T-helper 1 cell treated with Interleukin-12 subunit alpha and Interleukin-12 subunit beta and Interleukin-4 antibody, amounts not matched to agents 30 ng/mL and 1 ng/mL, for 36 hours (primary cell): Measurements from ENCODE around the gene PRR33. TPM values are rescaled to one million over a fixed set of nuclear protein-coding genes. Genes with fewer than 3 reads are reported as not detected.
"Not testable (repeated sequence)": the region's sequence is repeated elsewhere in the genome, so short reads cannot be mapped to it uniquely, and the experiment has no call there.

Source experiments
- intact Hi-C: fragments of 100-400 bp; cut with micrococcal nuclease; formaldehyde crosslinking; loops from one replicate; pipeline ENCODE4 v1.15.1; 2024
- total RNA-seq: library from RNA; stranded (reverse); gene quantifications from 2 replicates; pipeline ENCODE4 v1.2.3, GENCODE V29; 2022

The PRR33 gene
- total RNA-seq, 1 donor from 2014 or later = not detected

DNA sequence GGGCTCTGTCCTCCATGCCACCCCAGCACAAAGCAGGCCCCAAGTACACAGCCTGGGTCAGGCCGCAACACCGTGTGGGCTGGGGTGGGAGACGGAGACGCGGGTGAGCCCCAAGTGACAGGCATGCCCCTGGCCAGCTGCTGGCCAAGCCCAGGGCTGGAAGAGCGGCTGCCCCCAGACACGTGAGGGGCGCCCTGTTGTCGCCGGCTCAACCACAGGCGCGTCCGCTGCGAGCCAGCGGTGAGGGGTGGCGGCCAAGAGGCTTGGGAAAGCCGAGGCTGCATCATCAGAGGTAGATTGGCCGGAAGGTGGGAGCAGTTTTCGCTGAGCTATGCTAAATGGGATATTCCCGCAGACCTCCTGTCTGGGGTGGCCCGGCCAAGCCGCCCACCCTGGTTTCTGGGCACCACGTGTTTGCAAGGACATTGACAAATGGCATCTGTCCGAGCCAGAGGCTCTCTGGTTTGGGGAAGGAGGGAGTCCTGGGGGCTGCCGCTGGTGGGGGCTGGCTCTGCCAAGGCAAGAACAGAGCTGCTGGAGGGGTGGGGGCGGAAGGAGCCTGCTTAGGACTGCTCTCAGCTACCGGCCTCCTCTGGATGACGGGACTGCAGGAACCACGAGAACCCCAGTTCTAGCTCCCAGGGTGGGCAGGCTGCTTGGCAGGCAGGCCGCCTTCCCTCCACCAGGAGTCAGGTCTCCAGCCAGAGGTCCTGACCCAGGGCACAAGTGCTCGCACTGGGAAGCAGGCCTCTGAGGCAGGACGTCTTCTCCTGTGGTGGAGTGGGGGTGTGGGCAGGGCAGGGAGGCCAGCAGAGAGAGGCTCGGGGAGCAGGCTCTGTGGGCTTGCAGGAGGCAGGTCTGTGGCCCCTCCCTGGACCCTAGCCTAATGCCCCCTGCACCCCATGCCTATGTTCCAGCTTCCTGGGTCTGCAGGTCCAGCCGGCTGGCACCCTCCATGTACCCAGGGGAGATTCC, 552 bp downstream of the PRR33 start:
- intact Hi-C loops = no loop called here

GRCh38 chr11:1889941-1890855, 1.5 kb downstream of the PRR33 start:
- intact Hi-C loops = loop anchor here (1.0 kb wide), 1 partner anchor 38 kb away; no protein-coding TSS in a partner anchor

DNA sequence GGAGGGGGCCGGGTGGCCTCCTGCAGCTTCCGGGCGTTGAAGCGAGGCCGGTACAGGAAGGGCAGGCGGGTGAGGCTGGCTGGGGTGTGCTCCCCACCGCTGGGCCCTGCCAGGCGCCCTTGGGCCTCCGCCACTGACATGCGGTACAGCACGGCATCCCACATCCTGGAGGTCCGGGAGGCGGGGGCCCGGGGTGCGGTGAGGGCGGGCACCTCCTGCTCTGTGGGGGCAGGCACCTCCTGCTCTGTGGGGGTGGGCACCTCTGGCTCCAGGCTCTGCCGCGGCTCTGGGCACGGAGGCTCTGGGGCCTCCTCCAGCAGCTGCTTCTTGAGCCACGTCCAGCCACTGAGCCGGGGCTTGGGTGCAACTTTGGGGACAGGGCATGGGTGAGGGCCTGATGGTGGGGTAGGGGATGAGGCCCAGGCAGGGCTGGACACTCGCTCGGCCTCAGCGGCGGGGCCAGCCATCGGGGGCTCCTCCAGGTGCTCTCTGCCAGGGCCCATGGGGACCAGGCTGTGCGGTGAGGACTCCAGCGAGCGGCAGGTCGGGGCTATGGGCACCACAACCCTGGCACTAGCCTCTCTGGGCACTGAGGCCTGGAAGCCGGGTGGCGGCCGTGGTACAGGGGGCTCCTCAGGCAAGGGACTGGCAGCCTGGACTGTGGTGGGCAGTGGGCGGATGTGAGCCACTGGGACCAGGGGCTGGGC, 2.3 kb downstream of the PRR33 start:
- intact Hi-C loops = loop anchor here (1.0 kb wide), 1 partner anchor 37 kb away; no protein-coding TSS in a partner anchor

DNA sequence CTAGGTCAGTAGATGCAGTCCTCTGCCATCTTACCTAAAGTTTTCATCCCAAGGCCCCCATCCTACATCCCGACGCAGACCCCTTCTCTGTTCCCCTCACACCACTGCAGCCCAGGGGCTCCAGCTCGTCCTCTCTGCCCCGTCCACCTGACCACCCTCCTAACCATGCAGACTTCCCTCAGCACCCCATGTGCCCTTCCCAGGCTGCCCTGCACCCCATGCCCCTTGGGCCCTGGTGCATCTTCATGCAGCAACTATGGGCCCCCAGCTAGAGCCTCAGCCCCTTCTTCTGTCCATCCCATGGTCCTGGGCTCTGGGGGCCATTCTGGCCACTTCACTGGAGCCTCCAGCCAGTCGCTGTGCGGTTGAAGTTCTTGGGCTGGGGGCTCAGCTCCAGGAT, 2.9 kb downstream of the PRR33 start:
- intact Hi-C loops = loop anchor here (1.0 kb wide), 1 partner anchor 37 kb away; no protein-coding TSS in a partner anchor

GRCh38 chr11:1888347-1888753, 3.3 kb downstream of the PRR33 start:
- intact Hi-C loops = no loop called here

DNA sequence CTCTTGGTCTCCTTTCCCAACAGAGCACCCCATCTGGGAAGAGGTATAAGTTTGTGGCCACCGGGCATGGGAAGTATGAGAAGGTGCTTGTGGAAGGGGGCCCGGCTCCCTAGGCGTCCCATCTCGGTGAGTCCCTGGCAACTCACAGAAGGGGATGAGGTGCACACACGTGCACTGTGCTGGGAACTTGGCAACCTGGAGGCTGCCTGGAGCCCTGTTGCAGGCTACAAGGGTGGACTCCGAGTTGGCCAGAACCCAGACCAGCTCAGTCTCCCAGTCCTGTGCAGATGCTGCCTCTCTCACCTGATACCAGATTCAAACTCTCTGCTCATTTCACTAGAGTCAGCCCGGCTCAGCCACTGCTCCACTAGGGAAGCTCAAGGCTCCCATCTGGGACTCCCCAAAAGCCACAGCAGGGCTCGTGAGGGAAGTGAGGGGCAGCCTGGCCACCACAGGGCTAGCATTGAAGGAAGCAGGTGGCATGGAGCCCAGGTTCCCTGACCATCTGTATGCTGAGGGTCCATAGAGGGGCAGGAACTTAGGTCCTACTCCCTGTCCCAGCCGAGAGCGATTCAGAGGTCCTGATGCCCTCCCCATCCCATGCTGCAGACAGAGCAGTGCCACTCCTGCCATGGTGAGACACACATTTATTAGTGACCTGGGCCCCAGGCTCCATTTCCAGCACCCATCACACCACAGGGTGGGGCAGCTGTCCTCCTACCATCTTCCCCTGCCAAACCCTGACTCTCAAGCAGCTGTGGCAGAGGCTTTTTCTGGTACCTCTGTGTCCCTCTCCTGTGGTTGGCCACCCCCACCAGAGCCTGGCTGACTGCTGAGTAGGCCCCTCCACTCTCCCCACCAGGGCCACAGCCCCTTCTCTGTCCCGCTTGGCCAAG, 4.0 kb downstream of the PRR33 start:
- intact Hi-C loops = no loop called here

GRCh38 chr11:1886551-1886950, 5.1 kb downstream of the PRR33 start:
- intact Hi-C loops = not testable (repeated sequence)

GRCh38 chr11:1884303-1884700, 7.4 kb downstream of the PRR33 start:
- intact Hi-C loops = loop anchor here (5.0 kb wide), 1 partner anchor 33 kb away; the partner anchor contains the start of gene TNNT3

GRCh38 chr11:1883346-1884302, 8.1 kb downstream of the PRR33 start:
- intact Hi-C loops = loop anchor here (2.0 to 5.0 kb wide), 3 partner anchors 34 to 189 kb away; partner anchors contain the start of genes TNNI2 and TNNT3

DNA sequence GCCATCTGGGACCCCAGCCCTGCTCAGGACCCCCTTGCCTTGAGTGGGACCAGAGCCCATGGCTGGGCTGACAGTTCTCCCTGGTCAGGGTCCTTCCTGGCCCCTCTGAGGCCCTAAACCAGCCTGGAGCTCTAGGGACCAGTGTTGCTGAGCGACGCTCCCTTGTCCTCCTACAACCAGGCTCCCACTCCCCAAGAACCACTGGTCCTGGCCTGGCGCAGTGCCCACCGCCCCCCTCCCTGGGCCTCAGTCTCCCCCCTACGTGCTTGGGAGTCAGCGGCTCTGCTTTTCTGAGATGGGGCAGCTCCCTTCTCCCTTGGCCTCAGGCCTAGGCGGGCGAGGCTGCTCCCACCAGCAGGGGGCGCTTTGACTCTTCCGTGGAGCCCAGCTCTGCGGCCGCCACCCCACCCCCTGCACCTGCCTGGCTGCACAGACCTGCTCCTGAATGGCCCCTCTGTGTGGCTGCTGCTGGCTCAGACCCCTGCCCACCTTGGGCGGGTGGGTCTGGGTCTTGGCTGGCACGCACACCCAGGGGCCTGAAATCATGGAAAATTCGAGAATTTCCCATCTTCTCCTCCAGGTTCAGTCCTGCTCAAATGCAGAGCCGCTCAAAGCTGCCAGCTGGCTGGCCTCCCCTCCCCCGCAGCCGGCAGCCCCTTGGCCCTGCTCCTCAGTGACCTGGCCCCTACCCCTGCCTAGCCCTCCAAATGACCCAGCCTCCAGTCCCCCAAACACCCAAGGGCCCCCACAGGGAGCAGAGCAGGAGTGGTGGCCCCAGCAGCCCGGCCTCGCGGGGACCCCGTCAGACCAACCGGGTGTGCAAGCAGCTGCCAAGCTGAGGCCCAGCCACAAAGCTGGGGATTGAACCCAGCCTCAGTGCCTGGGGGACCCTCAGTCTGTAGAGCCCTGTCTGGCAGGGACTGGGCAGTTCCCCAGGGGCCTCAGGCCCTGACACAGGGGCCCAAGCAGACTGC, 9.1 kb downstream of the PRR33 start:
- intact Hi-C loops = loop anchor here (1.0 to 5.0 kb wide), 5 partner anchors 29 to 269 kb away; partner anchors contain the start of genes LSP1, TNNI2 and TNNT3

- intact Hi-C loops = loop anchor here (1.0 to 5.0 kb wide), 5 partner anchors 28 to 270 kb away; partner anchors contain the start of genes LSP1, TNNI2 and TNNT3
Measured at GRCh38 chr11:1881442-1882264, 10.0 kb downstream of the PRR33 start.

DNA sequence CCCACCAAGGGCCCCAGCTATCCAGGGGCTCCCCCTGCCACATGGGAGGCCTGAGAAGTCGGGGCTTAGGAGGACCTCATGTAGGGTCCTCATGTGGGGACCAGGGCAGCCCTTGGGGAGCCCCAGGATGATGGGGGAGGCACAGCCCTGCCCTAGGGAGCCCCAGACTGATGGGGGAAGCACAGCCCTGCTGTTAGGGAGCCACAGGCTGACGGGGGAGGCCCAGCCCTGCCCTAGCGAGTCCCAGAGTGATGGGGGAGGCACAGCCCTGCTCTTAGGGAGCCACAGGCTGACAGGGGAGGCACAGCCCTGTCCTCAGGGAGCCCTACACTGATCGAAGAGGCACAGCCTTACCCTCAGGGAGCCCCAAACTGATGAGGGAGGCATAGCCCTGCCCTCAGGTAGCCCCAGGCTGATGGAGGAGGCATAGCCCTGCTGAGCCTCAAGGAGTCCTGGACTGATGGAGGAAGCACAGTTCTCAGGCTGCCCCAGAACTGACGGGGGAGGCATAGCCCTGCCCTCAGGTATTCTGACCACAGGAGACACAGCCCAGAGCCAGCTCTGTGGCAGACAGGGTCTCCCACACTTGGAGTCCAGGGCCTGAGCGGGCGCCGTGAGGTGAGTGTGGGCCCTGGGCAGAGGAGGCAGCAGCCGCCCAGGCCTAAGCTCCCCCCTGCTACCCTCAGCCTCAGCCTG, 10.8 kb downstream of the PRR33 start:
- intact Hi-C loops = loop anchor here (5.0 kb wide), 1 partner anchor 36 kb away; the partner anchor contains the start of gene TNNT3

DNA sequence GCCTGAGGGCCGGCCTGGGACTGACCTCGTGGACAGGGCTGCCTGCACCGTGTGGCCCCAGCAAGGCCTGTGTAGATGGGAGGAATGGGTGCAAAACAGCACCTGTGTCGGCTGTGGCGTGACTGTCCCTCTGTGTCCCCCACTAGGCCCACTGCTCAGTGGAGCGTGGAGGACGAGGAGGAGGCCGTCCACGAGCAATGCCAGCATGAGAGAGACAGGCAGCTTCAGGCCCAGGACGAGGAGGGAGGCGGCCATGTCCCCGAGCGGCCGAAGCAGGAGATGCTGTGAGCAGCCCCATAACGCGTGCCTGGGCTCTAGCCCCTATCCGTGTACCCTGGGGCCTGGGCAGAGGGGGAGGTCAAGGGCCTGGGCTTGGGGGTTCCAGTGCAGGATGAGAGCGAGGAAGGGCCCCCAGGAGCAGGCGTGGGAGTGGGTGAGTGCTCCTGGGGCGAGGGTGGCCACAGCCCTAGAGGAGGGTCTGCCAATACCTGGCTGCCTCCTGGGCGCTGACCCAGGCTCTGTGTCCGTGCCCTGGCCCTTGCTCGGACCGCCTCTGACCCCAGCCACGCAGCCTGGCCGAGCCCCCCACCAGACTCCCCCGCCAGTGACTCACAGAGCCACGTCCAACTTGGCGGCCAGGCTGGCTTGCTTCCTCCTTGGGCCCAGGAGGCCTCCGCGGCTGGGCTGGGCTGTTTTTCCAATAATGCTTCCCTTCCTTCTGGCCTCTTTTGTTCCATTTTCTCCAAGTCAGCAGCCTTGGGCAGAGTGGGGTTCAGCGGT, 11.6 kb downstream of the PRR33 start:
- intact Hi-C loops = loop anchor here (5.0 kb wide), 1 partner anchor 37 kb away; the partner anchor contains the start of gene TNNT3

DNA sequence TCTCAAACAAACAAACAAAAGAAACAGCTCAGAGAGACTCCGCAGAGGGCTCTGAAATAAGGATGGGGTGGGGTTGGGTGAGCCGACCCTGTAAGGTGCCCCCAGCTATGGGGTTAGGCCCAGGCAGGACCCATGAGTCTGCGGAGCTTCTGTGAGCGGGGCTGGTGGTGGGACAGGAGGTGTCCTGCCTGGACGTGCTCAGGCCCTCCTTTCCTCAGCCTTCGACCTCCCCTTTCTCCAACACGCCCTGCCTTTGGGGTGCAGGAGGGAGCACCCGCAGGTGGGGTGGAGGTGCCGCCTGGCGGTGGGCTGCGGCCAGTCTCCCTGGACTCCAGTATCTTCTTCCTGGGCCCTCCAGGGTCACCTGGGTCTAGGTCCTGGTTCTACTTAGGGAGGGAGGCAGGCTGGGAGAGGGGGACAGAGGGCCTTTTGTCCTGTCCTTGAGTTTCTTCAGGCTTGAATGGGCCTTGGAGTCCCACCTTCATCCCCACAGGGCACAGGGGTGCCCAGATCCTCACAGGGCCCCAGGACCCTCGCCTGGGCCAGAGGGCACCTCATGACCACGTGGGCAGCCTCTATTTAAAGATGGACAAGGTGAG, 12.3 kb downstream of the PRR33 start:
- intact Hi-C loops = no loop called here
